Neural cell (in vitro differentiated cells): Measurements from ENCODE around the gene SQSTM1. TPM values are rescaled to one million over a fixed set of nuclear protein-coding genes. Genes with fewer than 3 reads are reported as not detected.

Experiments
- H2AFZ ChIP-seq: fragments of 200-600, 300-800 bp; sonication (generic), shearing (Covaris generic); 2 replicates; pipeline ENCODE4 v1.6.0; 2014; ENCODE audit warnings: low read depth, mild to moderate bottlenecking, antibody characterized with exemption, low read length, moderate library complexity
- H3F3A ChIP-seq: fragments of 200-600 bp; shearing (Covaris generic); 2 replicates; pipeline ENCODE4 v1.6.1; 2016; ENCODE audit warnings: mild to moderate bottlenecking, moderate library complexity, mixed read lengths, antibody characterized with exemption, low read length; ENCODE audit not compliant: insufficient read depth, poor library complexity, severe bottlenecking
- H3K27ac ChIP-seq: fragments of 200-600, 300-800 bp; sonication (generic), shearing (Covaris generic); 2 replicates; pipeline ENCODE4 v1.5.1; 2014; ENCODE audit warnings: mild to moderate bottlenecking, low read length, moderate library complexity
- H3K27me3 ChIP-seq: fragments of 300-800, 200-600 bp; sonication (generic), shearing (Covaris generic); 2 replicates; pipeline ENCODE4 v1.6.0; 2014; ENCODE audit warnings: mild to moderate bottlenecking, low read depth, low read length, moderate library complexity; ENCODE audit not compliant: insufficient read depth
- H3K36me3 ChIP-seq: fragments of 300-800, 200-600 bp; sonication (generic), shearing (Covaris generic); 2 replicates; pipeline ENCODE4 v1.5.1; 2014; ENCODE audit warnings: mild to moderate bottlenecking, antibody characterized with exemption, low read length, moderate library complexity; ENCODE audit not compliant: insufficient read depth
- H3K4me2 ChIP-seq: fragments of 300-800, 200-600 bp; sonication (generic), shearing (Covaris generic); 2 replicates; pipeline ENCODE4 v1.6.0; 2014; ENCODE audit warnings: mild to moderate bottlenecking, low read length
- H3K4me3 ChIP-seq: fragments of 300-800, 200-600 bp; sonication (generic), shearing (Covaris generic); 2 replicates; pipeline ENCODE4 v1.5.1; 2014; ENCODE audit warnings: mild to moderate bottlenecking, low read length, moderate library complexity
- H3K79me2 ChIP-seq: fragments of 200-600 bp; shearing (Covaris generic); replicated peaks from 2 replicates; pipeline ENCODE4 v1.6.0; 2014; ENCODE audit warnings: mild to moderate bottlenecking, low read length, moderate library complexity; ENCODE audit not compliant: insufficient read depth
- H3K9ac ChIP-seq: fragments of 300-800, 200-600 bp; sonication (generic), shearing (Covaris generic); 2 replicates; pipeline ENCODE4 v1.6.1; 2016; ENCODE audit warnings: mild to moderate bottlenecking, low read length, mixed read lengths
- H3K9me2 ChIP-seq: fragments of 200-600 bp; shearing (Covaris generic); 2 replicates; pipeline ENCODE4 v1.6.1; 2016; ENCODE audit warnings: mild to moderate bottlenecking, low read length, mixed read lengths; ENCODE audit not compliant: insufficient read depth
- H3K9me3 ChIP-seq: fragments of 200-600, 300-800 bp; sonication (generic), shearing (Covaris generic); 2 replicates; pipeline ENCODE4 v1.6.1; 2016; ENCODE audit warnings: mild to moderate bottlenecking, mixed run types, low read length, moderate library complexity, mixed read lengths
- H4K20me1 ChIP-seq: fragments of 200-600 bp; shearing (Covaris generic); 2 replicates; pipeline ENCODE4 v1.6.1; 2016; ENCODE audit warnings: mild to moderate bottlenecking, mixed run types; ENCODE audit not compliant: insufficient read depth
- EP300 ChIP-seq: fragments of 450-650 bp; conservative IDR thresholded peaks from 2 replicates; pipeline ENCODE4 v1.6.1; 2014; ENCODE audit warnings: antibody characterized with exemption, mild to moderate bottlenecking, moderate library complexity; ENCODE audit not compliant: poor library complexity, severe bottlenecking
- EZH2 ChIP-seq: fragments of 200-600, 300-800 bp; shearing (Covaris generic), sonication (generic); IDR thresholded peaks from 2 replicates; pipeline ENCODE4 v1.6.1; 2014; ENCODE audit warnings: antibody characterized with exemption, low read length, borderline replicate concordance, mild to moderate bottlenecking; ENCODE audit not compliant: insufficient read depth, poor library complexity, severe bottlenecking
- MXI1 ChIP-seq: fragments of 450-650 bp; conservative IDR thresholded peaks from 2 replicates; pipeline ENCODE4 v1.6.1; 2014; ENCODE audit warnings: antibody characterized with exemption, mild to moderate bottlenecking; ENCODE audit not compliant: poor library complexity, severe bottlenecking
- POLR2AphosphoS5 ChIP-seq: IDR thresholded peaks from 2 replicates; pipeline ENCODE4 v1.6.1; 2012
- RAD21 ChIP-seq: fragments of 450-650 bp; conservative IDR thresholded peaks from 2 replicates; pipeline ENCODE4 v1.6.1; 2014; ENCODE audit warnings: antibody characterized with exemption, mild to moderate bottlenecking, moderate library complexity
- SMC3 ChIP-seq: fragments of 450-650 bp; conservative IDR thresholded peaks from 2 replicates; pipeline ENCODE4 v1.6.1; 2014; ENCODE audit warnings: antibody characterized with exemption, mild to moderate bottlenecking, moderate library complexity; ENCODE audit not compliant: poor library complexity
- TAF1 ChIP-seq: IDR thresholded peaks from 2 replicates; pipeline ENCODE4 v1.6.1; 2012; ENCODE audit warnings: low read depth
- polyA plus RNA-seq: library from polyadenylated mRNA; depleted of rRNA; stranded (reverse); fragments of >200 nt; gene quantifications from 2 replicates; pipeline ENCODE4 v1.2.3, GENCODE V29; 2014
- TF ChIP-seq, protein P1 (sequence below): IDR thresholded peaks from 2 replicates; pipeline ENCODE4 v1.6.1; 2012; ENCODE audit warnings: borderline replicate concordance
- TF ChIP-seq, protein P2 (sequence below): fragments of 450-650 bp; IDR thresholded peaks from 2 replicates; pipeline ENCODE4 v1.5.1; 2014; ENCODE audit warnings: antibody characterized with exemption, mild to moderate bottlenecking, moderate library complexity; ENCODE audit not compliant: poor library complexity, severe bottlenecking

Gene SQSTM1
- polyA plus RNA-seq, 1 donor from 2014 or later, result 64.5 TPM

DNA sequence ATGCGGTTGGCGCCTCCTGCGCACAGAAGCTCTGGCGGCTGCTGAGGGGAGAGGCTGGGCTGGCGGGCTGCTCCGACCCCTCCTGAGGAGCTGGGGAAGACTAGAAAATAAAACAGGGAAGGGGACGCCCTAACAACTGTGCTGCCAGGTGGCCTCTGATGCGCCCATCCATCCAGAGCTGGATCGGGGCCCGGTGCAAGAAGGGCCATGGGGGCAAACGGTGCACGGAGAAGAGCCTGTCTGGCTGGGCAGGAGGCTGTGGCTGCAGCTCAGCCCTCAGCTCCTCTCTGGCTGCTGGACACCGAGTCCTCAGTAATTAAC lies 58.9 kb downstream of the SQSTM1 start:
- H3K27me3 ChIP-seq, result no peaks in the 10 kb centered on the region
- no peaks in the 10 kb centered on the region for H4K20me1 ChIP-seq
- no peak overlapping the region for H3K4me3 ChIP-seq
- no peak overlapping the region for H3K27ac ChIP-seq
- H3K79me2 ChIP-seq, result no peaks in the 10 kb centered on the region
- no peak for TF ChIP-seq RAD21
- TF ChIP-seq, protein P1, sequence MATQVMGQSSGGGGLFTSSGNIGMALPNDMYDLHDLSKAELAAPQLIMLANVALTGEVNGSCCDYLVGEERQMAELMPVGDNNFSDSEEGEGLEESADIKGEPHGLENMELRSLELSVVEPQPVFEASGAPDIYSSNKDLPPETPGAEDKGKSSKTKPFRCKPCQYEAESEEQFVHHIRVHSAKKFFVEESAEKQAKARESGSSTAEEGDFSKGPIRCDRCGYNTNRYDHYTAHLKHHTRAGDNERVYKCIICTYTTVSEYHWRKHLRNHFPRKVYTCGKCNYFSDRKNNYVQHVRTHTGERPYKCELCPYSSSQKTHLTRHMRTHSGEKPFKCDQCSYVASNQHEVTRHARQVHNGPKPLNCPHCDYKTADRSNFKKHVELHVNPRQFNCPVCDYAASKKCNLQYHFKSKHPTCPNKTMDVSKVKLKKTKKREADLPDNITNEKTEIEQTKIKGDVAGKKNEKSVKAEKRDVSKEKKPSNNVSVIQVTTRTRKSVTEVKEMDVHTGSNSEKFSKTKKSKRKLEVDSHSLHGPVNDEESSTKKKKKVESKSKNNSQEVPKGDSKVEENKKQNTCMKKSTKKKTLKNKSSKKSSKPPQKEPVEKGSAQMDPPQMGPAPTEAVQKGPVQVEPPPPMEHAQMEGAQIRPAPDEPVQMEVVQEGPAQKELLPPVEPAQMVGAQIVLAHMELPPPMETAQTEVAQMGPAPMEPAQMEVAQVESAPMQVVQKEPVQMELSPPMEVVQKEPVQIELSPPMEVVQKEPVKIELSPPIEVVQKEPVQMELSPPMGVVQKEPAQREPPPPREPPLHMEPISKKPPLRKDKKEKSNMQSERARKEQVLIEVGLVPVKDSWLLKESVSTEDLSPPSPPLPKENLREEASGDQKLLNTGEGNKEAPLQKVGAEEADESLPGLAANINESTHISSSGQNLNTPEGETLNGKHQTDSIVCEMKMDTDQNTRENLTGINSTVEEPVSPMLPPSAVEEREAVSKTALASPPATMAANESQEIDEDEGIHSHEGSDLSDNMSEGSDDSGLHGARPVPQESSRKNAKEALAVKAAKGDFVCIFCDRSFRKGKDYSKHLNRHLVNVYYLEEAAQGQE, result no peak
- no peak for TF ChIP-seq EZH2
- TF ChIP-seq MXI1, result no peak
- no peak for TF ChIP-seq TAF1
- TF ChIP-seq, protein P2, sequence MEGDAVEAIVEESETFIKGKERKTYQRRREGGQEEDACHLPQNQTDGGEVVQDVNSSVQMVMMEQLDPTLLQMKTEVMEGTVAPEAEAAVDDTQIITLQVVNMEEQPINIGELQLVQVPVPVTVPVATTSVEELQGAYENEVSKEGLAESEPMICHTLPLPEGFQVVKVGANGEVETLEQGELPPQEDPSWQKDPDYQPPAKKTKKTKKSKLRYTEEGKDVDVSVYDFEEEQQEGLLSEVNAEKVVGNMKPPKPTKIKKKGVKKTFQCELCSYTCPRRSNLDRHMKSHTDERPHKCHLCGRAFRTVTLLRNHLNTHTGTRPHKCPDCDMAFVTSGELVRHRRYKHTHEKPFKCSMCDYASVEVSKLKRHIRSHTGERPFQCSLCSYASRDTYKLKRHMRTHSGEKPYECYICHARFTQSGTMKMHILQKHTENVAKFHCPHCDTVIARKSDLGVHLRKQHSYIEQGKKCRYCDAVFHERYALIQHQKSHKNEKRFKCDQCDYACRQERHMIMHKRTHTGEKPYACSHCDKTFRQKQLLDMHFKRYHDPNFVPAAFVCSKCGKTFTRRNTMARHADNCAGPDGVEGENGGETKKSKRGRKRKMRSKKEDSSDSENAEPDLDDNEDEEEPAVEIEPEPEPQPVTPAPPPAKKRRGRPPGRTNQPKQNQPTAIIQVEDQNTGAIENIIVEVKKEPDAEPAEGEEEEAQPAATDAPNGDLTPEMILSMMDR, result no peak
- no peak for TF ChIP-seq SMC3
- no peak for TF ChIP-seq EP300
- TF ChIP-seq POLR2AphosphoS5, result no peak
- no peak overlapping the region for H3K9ac ChIP-seq
- H3K9me2 ChIP-seq, result no peaks in the 10 kb centered on the region
- no peak overlapping the region for H2AFZ ChIP-seq
- H3K4me2 ChIP-seq, result no peak overlapping the region
- H3K9me3 ChIP-seq, result no peaks in the 10 kb centered on the region
- no peaks in the 10 kb centered on the region for H3F3A ChIP-seq
- H3K36me3 ChIP-seq, result peaks cover 11% of the 10 kb centered on the region

DNA sequence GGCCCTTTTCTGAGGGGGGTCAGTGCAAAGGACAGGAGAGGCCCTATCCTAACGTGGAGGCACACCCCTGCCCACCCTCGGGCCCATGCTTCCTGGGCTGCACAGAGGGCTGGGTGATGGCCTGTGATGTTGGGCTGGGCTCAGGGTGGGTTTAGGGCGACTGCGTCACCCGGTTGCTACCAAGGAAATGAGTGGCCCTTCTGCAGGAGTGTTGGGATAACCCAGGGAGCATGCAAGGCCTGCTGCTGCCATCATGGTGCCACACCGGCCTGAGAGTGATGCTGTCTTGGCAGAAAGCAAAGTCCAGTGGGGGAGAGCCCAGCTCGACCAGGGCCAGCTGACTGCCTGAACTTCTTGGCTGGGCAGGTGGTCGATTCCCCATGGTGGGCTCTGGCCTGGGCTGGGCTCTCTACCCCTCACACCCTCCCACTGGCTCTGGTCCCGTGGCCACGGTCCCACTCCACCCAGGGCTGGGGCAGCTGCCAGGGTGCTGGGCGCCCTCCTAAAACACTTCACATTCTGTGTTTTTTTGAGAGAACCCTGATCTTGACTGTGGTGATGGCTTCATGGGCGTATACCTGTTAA lies 59.5 kb downstream of the SQSTM1 start:
- no peak for TF ChIP-seq MXI1
- TF ChIP-seq RAD21, result no peak
- no peak for TF ChIP-seq SMC3
- no peak for TF ChIP-seq TAF1
- no peak for TF ChIP-seq POLR2AphosphoS5
- no peak for TF ChIP-seq EP300
- TF ChIP-seq, protein P2, result no peak
- TF ChIP-seq, protein P1, result no peak
- TF ChIP-seq EZH2, result no peak
- H3K36me3 ChIP-seq, result peaks cover 11% of the 10 kb centered on the region
- no peaks in the 10 kb centered on the region for H4K20me1 ChIP-seq
- no peaks in the 10 kb centered on the region for H3K27me3 ChIP-seq
- no peaks in the 10 kb centered on the region for H3K9me2 ChIP-seq
- no peaks in the 10 kb centered on the region for H3F3A ChIP-seq
- no peak overlapping the region for H3K9ac ChIP-seq
- H3K9me3 ChIP-seq, result no peaks in the 10 kb centered on the region
- H3K27ac ChIP-seq, result no peak overlapping the region
- H3K79me2 ChIP-seq, result no peaks in the 10 kb centered on the region
- H3K4me2 ChIP-seq, result no peak overlapping the region
- H3K4me3 ChIP-seq, result no peak overlapping the region
- H2AFZ ChIP-seq, result no peak overlapping the region
